C4-2B (cell line): ENCODE measurements around the gene MED1.

Source experiments
- CTCF ChIP-seq: fragments of 450-650 bp; conservative IDR thresholded peaks from 2 replicates; pipeline ENCODE4 v1.5.1; 2017; ENCODE audit warnings: mild to moderate bottlenecking
- ZFX ChIP-seq: fragments of 450-650 bp; IDR thresholded peaks from 2 replicates; pipeline ENCODE4 v1.6.1; 2017

GRCh38 chr17:39405436-39405835 is 45.6 kb downstream of the MED1 start:
- TF ChIP-seq CTCF (no peak), ZFX (no peak)
